HL-60 (cell line): ENCODE measurements around the gene MON2.

ENCODE experiments used
- CTCF ChIP-seq: IDR thresholded peaks from one replicate; pipeline ENCODE4 v1.5.1; 2011; ENCODE audit warnings: low read length, control low read depth, inconsistent platforms; ENCODE audit not compliant: insufficient read depth
- GABPA ChIP-seq: IDR thresholded peaks from 2 replicates; pipeline ENCODE4 v1.6.1; 2012; ENCODE audit warnings: low read depth
- POLR2AphosphoS5 ChIP-seq: IDR thresholded peaks from 2 replicates; pipeline ENCODE4 v1.6.1; 2012; ENCODE audit warnings: low read depth

GRCh38 chr12:62484233-62484632, 17.6 kb downstream of the MON2 start:
- TF ChIP-seq CTCF (no peak), POLR2AphosphoS5 (no peak), GABPA (no peak)
